IgD-negative memory B cell (primary cell): ENCODE data around the gene RAB3B. TPM values are rescaled to one million over a fixed set of nuclear protein-coding genes. Genes with fewer than 3 reads are reported as not detected.

ENCODE experiments used
- H3K27ac Mint-ChIP-seq, 3 donors: one replicate each; pipeline ENCODE4 v1.8.0; 2020 to 2022; ENCODE audit warnings: mild to moderate bottlenecking in 3 of 3, mixed read lengths in 3 of 3, moderate library complexity in 1 of 3
- H3K27me3 Mint-ChIP-seq: one replicate; pipeline ENCODE4 v1.8.0; 2021; ENCODE audit warnings: mixed read lengths
- H3K36me3 Mint-ChIP-seq: one replicate; pipeline ENCODE4 v1.8.0; 2020; ENCODE audit warnings: mild to moderate bottlenecking, mixed read lengths
- H3K4me1 Mint-ChIP-seq, 3 donors: one replicate each; pipeline ENCODE4 v1.8.0; 2020 to 2022; ENCODE audit warnings: mixed read lengths in 3 of 3, mild to moderate bottlenecking in 1 of 3
- H3K4me3 Mint-ChIP-seq, 4 donors: one replicate each; pipeline ENCODE4 v1.8.0; 2020 to 2022; ENCODE audit warnings: mild to moderate bottlenecking in 4 of 4, mixed read lengths in 4 of 4, moderate library complexity in 3 of 4
- H3K9me3 Mint-ChIP-seq, 3 donors: one replicate each; pipeline ENCODE4 v1.8.0; 2020 to 2021; ENCODE audit warnings: mixed read lengths in 3 of 3, mild to moderate bottlenecking in 1 of 3
- polyA plus RNA-seq: library from polyadenylated mRNA; unstranded; fragments of 300-500 nt; fragmentation: Illumina TruSeq; gene quantifications from one replicate; pipeline ENCODE4 v1.2.3, GENCODE V29; 2021

The RAB3B gene
- polyA plus RNA-seq, 1 donor from 2014 or later, result not detected

GRCh38 chr1:51955797-51956527 is 34.5 kb downstream of the RAB3B start:
- Mint-ChIP-seq H3K4me3 (peak overlapping the region in 2 of 4 donors; percentile 49 to 53), H3K36me3 (no peaks in the 10 kb centered on the region), H3K9me3 (no peaks in the 10 kb centered on the region), H3K27me3 (peaks cover 6% of the 10 kb centered on the region), H3K27ac (no peak overlapping the region), H3K4me1 (peaks cover 8 to 20% (median 17%) of the 10 kb centered on the region in 3 donors)

GRCh38 chr1:51954783-51955182 is 35.7 kb downstream of the RAB3B start:
- H3K4me1 Mint-ChIP-seq, result peaks cover 8 to 20% (median 17%) of the 10 kb centered on the region in 3 donors
- H3K27me3 Mint-ChIP-seq, result peaks cover 2% of the 10 kb centered on the region
- H3K36me3 Mint-ChIP-seq, result no peaks in the 10 kb centered on the region
- peaks cover 0 to 6% (median 6%) of the 10 kb centered on the region in 3 donors for H3K9me3 Mint-ChIP-seq
- H3K4me3 Mint-ChIP-seq, result no peak overlapping the region
- H3K27ac Mint-ChIP-seq, result no peak overlapping the region

GRCh38 chr1:51953079-51953478 is 37.4 kb downstream of the RAB3B start:
- H3K4me3 Mint-ChIP-seq, result peak overlapping the region in 1 of 4 donors; percentile 67
- H3K36me3 Mint-ChIP-seq, result peaks cover 1% of the 10 kb centered on the region
- peaks cover 0 to 6% (median 6%) of the 10 kb centered on the region in 3 donors for H3K9me3 Mint-ChIP-seq
- peaks cover 8 to 20% (median 15%) of the 10 kb centered on the region in 3 donors for H3K4me1 Mint-ChIP-seq
- no peak overlapping the region for H3K27ac Mint-ChIP-seq
- H3K27me3 Mint-ChIP-seq, result peaks cover 2% of the 10 kb centered on the region

- Mint-ChIP-seq H3K36me3 (peaks cover 1% of the 10 kb centered on the region), H3K4me1 (peaks cover 8 to 20% (median 15%) of the 10 kb centered on the region in 3 donors), H3K27me3 (peaks cover 2% of the 10 kb centered on the region), H3K9me3 (peaks cover 0 to 6% (median 6%) of the 10 kb centered on the region in 3 donors), H3K27ac (no peak overlapping the region), H3K4me3 (peak overlapping the region in 1 of 4 donors; percentile 35)
Measured at GRCh38 chr1:51952638-51953037, 37.9 kb downstream of the RAB3B start.

- Mint-ChIP-seq H3K9me3 (peaks cover 0 to 6% (median 6%) of the 10 kb centered on the region in 3 donors), H3K27me3 (peaks cover 2% of the 10 kb centered on the region), H3K36me3 (peaks cover 1% of the 10 kb centered on the region), H3K4me1 (peaks cover 8 to 14% (median 8%) of the 10 kb centered on the region in 3 donors), H3K4me3 (no peak overlapping the region), H3K27ac (no peak overlapping the region)
Measured at GRCh38 chr1:51950701-51951100, 39.8 kb downstream of the RAB3B start.

GRCh38 chr1:51949014-51949702 is 41.3 kb downstream of the RAB3B start:
- peaks cover 0 to 6% (median 6%) of the 10 kb centered on the region in 3 donors for H3K9me3 Mint-ChIP-seq
- H3K27me3 Mint-ChIP-seq, result peaks cover 2% of the 10 kb centered on the region
- H3K4me1 Mint-ChIP-seq, result peaks cover 4 to 10% (median 8%) of the 10 kb centered on the region in 3 donors
- H3K36me3 Mint-ChIP-seq, result peaks cover 1% of the 10 kb centered on the region
- no peak overlapping the region for H3K4me3 Mint-ChIP-seq
- no peak overlapping the region for H3K27ac Mint-ChIP-seq

- peaks cover 4 to 10% (median 8%) of the 10 kb centered on the region in 3 donors for H3K4me1 Mint-ChIP-seq
- no peak overlapping the region for H3K4me3 Mint-ChIP-seq
- H3K27ac Mint-ChIP-seq, result no peak overlapping the region
- peaks cover 0 to 6% (median 6%) of the 10 kb centered on the region in 3 donors for H3K9me3 Mint-ChIP-seq
- peaks cover 2% of the 10 kb centered on the region for H3K27me3 Mint-ChIP-seq
- H3K36me3 Mint-ChIP-seq, result peaks cover 1% of the 10 kb centered on the region
Measured at GRCh38 chr1:51948491-51948915, 42.0 kb downstream of the RAB3B start.

GRCh38 chr1:51946300-51946699 is 44.2 kb downstream of the RAB3B start:
- Mint-ChIP-seq H3K9me3 (peaks cover 2 to 19% (median 11%) of the 10 kb centered on the region in 3 donors), H3K4me3 (no peak overlapping the region), H3K27me3 (no peaks in the 10 kb centered on the region), H3K4me1 (no peaks in the 10 kb centered on the region), H3K27ac (no peak overlapping the region), H3K36me3 (peaks cover 8% of the 10 kb centered on the region)

- no peak overlapping the region for H3K4me3 Mint-ChIP-seq
- H3K9me3 Mint-ChIP-seq, result peaks cover 2 to 25% (median 15%) of the 10 kb centered on the region in 3 donors
- peaks cover 11% of the 10 kb centered on the region for H3K36me3 Mint-ChIP-seq
- no peaks in the 10 kb centered on the region for H3K27me3 Mint-ChIP-seq
- H3K27ac Mint-ChIP-seq, result no peak overlapping the region
- no peaks in the 10 kb centered on the region for H3K4me1 Mint-ChIP-seq
Measured at GRCh38 chr1:51945591-51945990, 44.9 kb downstream of the RAB3B start.

GRCh38 chr1:51942281-51942680 is 48.2 kb downstream of the RAB3B start:
- H3K4me1 Mint-ChIP-seq, result no peaks in the 10 kb centered on the region
- no peak overlapping the region for H3K4me3 Mint-ChIP-seq
- peaks cover 4 to 23% (median 9%) of the 10 kb centered on the region in 3 donors for H3K9me3 Mint-ChIP-seq
- H3K27me3 Mint-ChIP-seq, result no peaks in the 10 kb centered on the region
- peaks cover 10% of the 10 kb centered on the region for H3K36me3 Mint-ChIP-seq
- no peak overlapping the region for H3K27ac Mint-ChIP-seq

GRCh38 chr1:51941528-51941927 is 49.0 kb downstream of the RAB3B start:
- peaks cover 10% of the 10 kb centered on the region for H3K36me3 Mint-ChIP-seq
- H3K27ac Mint-ChIP-seq, result no peak overlapping the region
- H3K27me3 Mint-ChIP-seq, result no peaks in the 10 kb centered on the region
- peaks cover 0 to 2% (median 0%) of the 10 kb centered on the region in 3 donors for H3K4me1 Mint-ChIP-seq
- peaks cover 4 to 23% (median 9%) of the 10 kb centered on the region in 3 donors for H3K9me3 Mint-ChIP-seq
- no peak overlapping the region for H3K4me3 Mint-ChIP-seq

GRCh38 chr1:51937112-51937511 is 53.4 kb downstream of the RAB3B start:
- H3K36me3 Mint-ChIP-seq, result peaks cover 6% of the 10 kb centered on the region
- H3K4me1 Mint-ChIP-seq, result peaks cover 0 to 2% (median 0%) of the 10 kb centered on the region in 3 donors
- no peaks in the 10 kb centered on the region for H3K27me3 Mint-ChIP-seq
- H3K9me3 Mint-ChIP-seq, result peaks cover 2 to 18% (median 11%) of the 10 kb centered on the region in 3 donors
- no peak overlapping the region for H3K4me3 Mint-ChIP-seq
- H3K27ac Mint-ChIP-seq, result no peak overlapping the region

- Mint-ChIP-seq H3K27me3 (no peaks in the 10 kb centered on the region), H3K27ac (peak overlapping the region in 1 of 3 donors; percentile 74), H3K36me3 (peaks cover 3% of the 10 kb centered on the region), H3K4me1 (peaks cover 0 to 2% (median 0%) of the 10 kb centered on the region in 3 donors), H3K9me3 (peaks cover 2 to 12% (median 9%) of the 10 kb centered on the region in 3 donors), H3K4me3 (no peak overlapping the region)
Measured at GRCh38 chr1:51936531-51936930, 54.0 kb downstream of the RAB3B start.

- Mint-ChIP-seq H3K4me3 (no peak overlapping the region), H3K36me3 (no peaks in the 10 kb centered on the region), H3K4me1 (peaks cover 0 to 2% (median 0%) of the 10 kb centered on the region in 3 donors), H3K9me3 (peaks cover 0 to 2% (median 0%) of the 10 kb centered on the region in 3 donors), H3K27me3 (peaks cover under 1% of the 10 kb centered on the region), H3K27ac (no peak overlapping the region)
Measured at GRCh38 chr1:51933344-51933743, 57.2 kb downstream of the RAB3B start.

- Mint-ChIP-seq H3K4me3 (no peak overlapping the region), H3K4me1 (no peaks in the 10 kb centered on the region), H3K27me3 (peaks cover 3% of the 10 kb centered on the region), H3K9me3 (peaks cover 0 to 2% (median 0%) of the 10 kb centered on the region in 3 donors), H3K27ac (no peak overlapping the region), H3K36me3 (no peaks in the 10 kb centered on the region)
Measured at GRCh38 chr1:51930329-51930728, 60.2 kb downstream of the RAB3B start.
